Measurements from ENCODE around the gene HDAC1.
A peak's percentile ranks its signal among the peaks of the same experiment; 100 is the strongest.
"Not testable (repeated sequence)": the region's sequence is repeated elsewhere in the genome, so short reads cannot be mapped to it uniquely, and the experiment has no call there.

HDAC1 gene

GRCh38 chr1:32291708-32292538 is at the start of gene HDAC1:
TSS of gene HDAC1 (plus strand) at chr1:32292083. CDS start at chr1:32292170, 87 bp downstream.
- DNase-seq: peak; percentile 86 to 91

GRCh38 chr1:32242341-32242851 is 49.5 kb upstream of the HDAC1 start:
- DNase-seq: peak in 1 of 2 experiments; percentile 53

- DNase-seq: no peak
These were observed 45.0 kb upstream of the HDAC1 start, which contains the start of gene FAM167B for GRCh38 chr1:32246888-32247273. TSS of gene FAM167B (plus strand) at chr1:32247222. CDS start at chr1:32247422, 200 bp downstream.

- DNase-seq: no peak
These were observed 44.4 kb upstream of the HDAC1 start for GRCh38 chr1:32247452-32247851.

- no peak for DNase-seq
These were observed 43.6 kb upstream of the HDAC1 start for GRCh38 chr1:32247983-32248889.

GRCh38 chr1:32249831-32250525 is 41.9 kb upstream of the HDAC1 start:
- DNase-seq: no peak

GRCh38 chr1:32250893-32251716 is 40.8 kb upstream of the HDAC1 start, which contains the start of gene LCK:
TSS of gene LCK (plus strand) at chr1:32251265. CDS start at chr1:32274330, 23,065 bp downstream.
- DNase-seq: no peak

- DNase-seq: no peak
These were observed 36.5 kb upstream of the HDAC1 start for GRCh38 chr1:32255072-32256071.

GRCh38 chr1:32256473-32257226 is 35.2 kb upstream of the HDAC1 start:
- no peak for DNase-seq

- no peak for DNase-seq
These were observed 34.7 kb upstream of the HDAC1 start for GRCh38 chr1:32257227-32257508.

- not testable (repeated sequence) for DNase-seq
These were observed 28.7 kb upstream of the HDAC1 start for GRCh38 chr1:32263236-32263593.

GRCh38 chr1:32263744-32264143 is 28.1 kb upstream of the HDAC1 start:
- no peak for DNase-seq

- DNase-seq: no peak
These were observed 26.0 kb upstream of the HDAC1 start for GRCh38 chr1:32265846-32266245.

GRCh38 chr1:32266921-32267591 is 24.8 kb upstream of the HDAC1 start:
- no peak for DNase-seq

- DNase-seq: no peak
These were observed 22.1 kb upstream of the HDAC1 start for GRCh38 chr1:32269744-32270143.

GRCh38 chr1:32272557-32273390 is 19.1 kb upstream of the HDAC1 start:
- no peak for DNase-seq

- no peak for DNase-seq
These were observed 18.3 kb upstream of the HDAC1 start for GRCh38 chr1:32273391-32274208.

Data from SW 1271 (cell line).